Heart right ventricle (tissue), 16 donors: ENCODE measurements around the gene RNF181. TPM values are rescaled to one million over a fixed set of nuclear protein-coding genes. Genes with fewer than 3 reads are reported as not detected.
"Not testable (repeated sequence)": the region's sequence is repeated elsewhere in the genome, so short reads cannot be mapped to it uniquely, and the experiment has no call there.

ENCODE experiments used
- ATAC-seq, 8 donors: fragments of 200-7000 bp; cut with Tn5 transposase; one replicate each; pipeline ENCODE4 v1.9.1; 2020; ENCODE audit warnings: mild to moderate bottlenecking in 8 of 8, moderate library complexity in 8 of 8, moderate number of reproducible peaks in 1 of 8
- DNase-seq, 2 donors: peaks; one replicate each; pipeline ENCODE4 v3.0.0-alpha.2; 2020
- H3K27ac ChIP-seq, 10 donors: fragments of 200-600 bp; sonication (generic) in 2 of 10; one replicate each; pipeline versions ENCODE4 v1.5.0 to v1.8.0; 2020 to 2022; ENCODE audit warnings: mild to moderate bottlenecking in 3 of 10
- H3K27me3 ChIP-seq, 7 donors: fragments of 200-600 bp; one replicate each; pipeline ENCODE4 v1.8.0; 2021 to 2022; ENCODE audit warnings: mild to moderate bottlenecking in 2 of 7
- H3K36me3 ChIP-seq, 9 donors: fragments of 200-600 bp; sonication (generic) in 1 of 9; one replicate each; pipeline versions ENCODE4 v1.5.0 to v1.8.0; 2020 to 2022; ENCODE audit warnings: mild to moderate bottlenecking in 2 of 9
- H3K4me1 ChIP-seq, 9 donors: fragments of 200-600 bp; sonication (generic) in 1 of 9; one replicate each; pipeline versions ENCODE4 v1.5.0 to v1.8.0; 2020 to 2022; ENCODE audit warnings: mild to moderate bottlenecking in 4 of 9
- H3K4me3 ChIP-seq, 10 donors: fragments of 200-600 bp; sonication (generic) in 2 of 10; one replicate each; pipeline versions ENCODE4 v1.5.0 to v1.8.0; 2020 to 2022; ENCODE audit warnings: mild to moderate bottlenecking in 7 of 10, moderate library complexity in 2 of 10
- H3K9me3 ChIP-seq, 11 donors: fragments of 200-600 bp in 10 of 11; sonication (generic) in 2 of 11; one replicate each; pipeline versions ENCODE4 v1.5.0 to v1.8.0; 2013 to 2022; ENCODE audit warnings: mild to moderate bottlenecking in 2 of 11, control low read depth in 1 of 11, moderate library complexity in 1 of 11
- CTCF ChIP-seq, 9 donors: fragments of 200-600 bp; sonication (generic) in 2 of 9; IDR thresholded peaks; one replicate each; pipeline versions ENCODE4 v1.5.0 to v1.8.0; 2021 to 2022; ENCODE audit warnings: antibody characterized with exemption in 9 of 9, mild to moderate bottlenecking in 5 of 9, moderate library complexity in 1 of 9
- WGBS, 2 donors: extraction: QIAGEN DNeasy Blood & Tissue Kit; methylation state at CpG; one replicate each; pipeline ENCODE4 v1.1.7; 2013; ENCODE audit warnings: inconsistent platforms in 1 of 2; 5-methylcytosine and 5-hydroxymethylcytosine counted together
- intact Hi-C, 10 donors: fragments of 100-400 bp; cut with DNase I; formaldehyde crosslinking; loops; one replicate each; pipeline versions ENCODE4 v1.11.1 to v1.14.2; 2022
- polyA plus RNA-seq, 2 donors: library from polyadenylated mRNA; stranded (reverse); fragments of 200-250 nt; gene quantifications; one replicate each; pipeline ENCODE4 v1.2.3, GENCODE V29; 2013
- total RNA-seq, 10 donors: library from RNA; stranded (reverse); fragmentation: NEBNext Ultra II Directional in 3 of 10; extraction: Animal tissue kit (Norgen Biotek cat#: 25700) in 3 of 10; gene quantifications; one replicate each; pipeline versions ENCODE4 v1.2.1 to v1.2.4, GENCODE V29; 2021 to 2023
- donor health status: Arrhythmogenic right ventricular cardiomyopathy.
- donor health status: ischemic (EF 13 %, LVEDD 7.1; RV severe dilation, severe dysfunction).
- donor health status: healthy with polysubstance abuse.
- donor health status: DM: no; HTN: yes; CAD: no.
- donor health status: DM: no; HTN: no; CAD: no.
- donor health status: ischemic (EF 25% LVEDD 6.9; RV normal size, moderate dysfunction).
- donor health status: ischemic (EF 25% LVEDD 5.7; RV mildly dilated, moderate dysfunction).
- donor health status: healthy.
- donor health status: DM: yes; HTN: yes; CAD: no.
- donor health status: Ischemic cardiomyopathy.
- donor health status: ischemic (EF 35%, LVEDD 5.7; RV mildly dilated, moderate dysfunction).
- donor health status: nonischemic (EF 11% LVEDD 7.7; RV severe dilation, severe dysfunction).
- donor health status: DM: yes; HTN: yes; CAD: no.
- donor health status: PGD.
- donor health status: ischemic (EF 29% LVEDD 5.4; RV normal size, mild dysfunction).
- donor health status: nonischemic (EF 23%, LVEDD 6.1; RV moderate dilation, normal function).

Gene RNF181
- total and polyA plus RNA-seq, 12 donors: 74.7 to 282 (median 84.2) TPM

GRCh38 chr2:85611705-85612587, 16.4 kb downstream of the RNF181 start, which contains the start of gene C2orf68:
TSS of gene C2orf68 (minus strand) at chr2:85612066. CDS start at chr2:85611984, 82 bp downstream.
- peak; percentile 93 for DNase-seq
- peak; percentile 86 to 88 (median 88) for ATAC-seq
- peak within 1 kb of the TSS; percentile 69 to 98 (median 88) for H3K4me3 ChIP-seq
- peak in 1 of 9 donors; percentile 11 for TF ChIP-seq CTCF (IDR thresholded peaks at IDR 0.05)
- intact Hi-C loops: loop anchor here in 2 of 10 donors (5.0 to 10.0 kb wide), 2 partner anchors 47 to 50 kb away; partner anchors contain the start of gene GGCX (in 2 of the 2)
- H3K36me3 ChIP-seq: peaks cover 0 to 32% (median 0%) of the 10 kb centered on the region in 9 donors
- WGBS, 2 donors: 6 to 9% methylated on average over 73 of the region's 73 CpGs
- H3K4me1 ChIP-seq: peaks cover 5 to 63% (median 33%) of the 10 kb centered on the region in 9 donors
- H3K27ac ChIP-seq: peak within 1 kb of the TSS; percentile 57 to 94 (median 90)
- H3K9me3 ChIP-seq: no peaks in the 10 kb centered on the region
- no peaks in the 10 kb centered on the region for H3K27me3 ChIP-seq

- DNase-seq (no peak), ATAC-seq (no peak)
- Histone ChIP-seq H3K9me3 (no peaks in the 10 kb centered on the region), H3K27ac (no peak overlapping the region), H3K4me3 (no peak overlapping the region), H3K4me1 (peaks cover 10 to 60% (median 40%) of the 10 kb centered on the region in 9 donors), H3K36me3 (peaks cover 0 to 27% (median 0%) of the 10 kb centered on the region in 9 donors), H3K27me3 (no peaks in the 10 kb centered on the region)
- intact Hi-C loops: loop anchor here in 2 of 10 donors (5.0 to 10.0 kb wide), 2 partner anchors 49 to 52 kb away; partner anchors contain the start of gene GGCX (in 2 of the 2)
- TF ChIP-seq CTCF (IDR thresholded peaks at IDR 0.05): no peak
- 91% methylated on average over 10 of the region's 10 CpGs for WGBS, 2 donors
Observed at GRCh38 chr2:85613717-85614515, 18.4 kb downstream of the RNF181 start.

GRCh38 chr2:85614757-85615156, 19.2 kb downstream of the RNF181 start:
- not testable (repeated sequence) for ATAC-seq, H3K27me3 ChIP-seq, H3K27ac ChIP-seq, H3K4me3 ChIP-seq, DNase-seq, H3K9me3 ChIP-seq
- H3K36me3 ChIP-seq: peaks cover 0 to 28% (median 0%) of the 10 kb centered on the region in 9 donors
- intact Hi-C loops: loop anchor here in 2 of 10 donors (5.0 to 10.0 kb wide), 2 partner anchors 50 to 52 kb away; partner anchors contain the start of gene GGCX (in 2 of the 2)
- 96 to 98% methylated on average over 7 of the region's 7 CpGs for WGBS, 2 donors
- peaks cover 10 to 56% (median 40%) of the 10 kb centered on the region in 9 donors for H3K4me1 ChIP-seq

- WGBS, 2 donors: 85 to 90% methylated on average over 17 of the region's 17 CpGs
- peak overlapping the region in 9 of 10 donors; percentile 82 to 95 (median 89) for H3K27ac ChIP-seq
- no peaks in the 10 kb centered on the region for H3K9me3 ChIP-seq
- H3K4me1 ChIP-seq: peaks cover 10 to 51% (median 36%) of the 10 kb centered on the region in 9 donors
- H3K4me3 ChIP-seq: peak overlapping the region in 8 of 10 donors; percentile 72 to 100 (median 89)
- H3K27me3 ChIP-seq: no peaks in the 10 kb centered on the region
- no peak for TF ChIP-seq CTCF (IDR thresholded peaks at IDR 0.05)
- intact Hi-C loops: loop anchor here in 1 of 10 donors (10.0 kb wide), 1 partner anchor 51 kb away; the partner anchor contains the start of gene GGCX
- H3K36me3 ChIP-seq: peaks cover 0 to 30% (median 1%) of the 10 kb centered on the region in 9 donors
- no peak for ATAC-seq
- DNase-seq: no peak
Observed at GRCh38 chr2:85615413-85615728, 19.8 kb downstream of the RNF181 start.

- H3K4me3 ChIP-seq: peak overlapping the region in 4 of 10 donors; percentile 72 to 100 (median 94)
- intact Hi-C loops: loop anchor here in 2 of 10 donors (2.0 to 10.0 kb wide), 2 partner anchors 53 to 57 kb away; partner anchors contain the start of gene GGCX (in 2 of the 2)
- peaks cover 10 to 37% (median 22%) of the 10 kb centered on the region in 9 donors for H3K4me1 ChIP-seq
- not testable (repeated sequence) for DNase-seq, H3K9me3 ChIP-seq, H3K27ac ChIP-seq, ATAC-seq, H3K27me3 ChIP-seq
- WGBS, 2 donors: 76 to 80% methylated on average over 5 of the region's 5 CpGs
- H3K36me3 ChIP-seq: peaks cover 0 to 52% (median 19%) of the 10 kb centered on the region in 9 donors
Observed at GRCh38 chr2:85617723-85618122, 22.2 kb downstream of the RNF181 start.
